Measurements from ENCODE around the gene BANP.
"Not testable (repeated sequence)": the region's sequence is repeated elsewhere in the genome, so short reads cannot be mapped to it uniquely, and the experiment has no call there.

BANP gene

DNA sequence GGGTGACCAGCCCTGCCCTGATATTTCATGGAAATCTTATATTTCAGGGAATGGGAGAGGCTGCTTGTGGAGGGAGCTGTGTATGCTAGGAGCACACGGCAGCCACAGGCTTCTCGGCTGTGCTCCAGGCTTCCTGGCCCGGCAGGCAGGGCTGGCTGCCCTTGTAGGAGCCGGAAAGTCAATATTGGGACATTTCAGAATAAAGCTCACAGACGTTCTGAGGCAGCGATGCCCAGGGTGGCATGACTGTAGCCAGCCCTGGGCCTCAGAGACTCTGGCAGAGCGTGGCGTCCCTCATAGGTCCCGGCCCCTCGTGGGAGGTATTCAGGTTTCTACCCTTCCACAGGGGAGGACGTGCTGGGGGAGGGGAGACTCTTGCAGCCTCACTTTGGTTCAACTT is 65.7 kb downstream of the BANP start:
- no peak for DNase-seq

DNA sequence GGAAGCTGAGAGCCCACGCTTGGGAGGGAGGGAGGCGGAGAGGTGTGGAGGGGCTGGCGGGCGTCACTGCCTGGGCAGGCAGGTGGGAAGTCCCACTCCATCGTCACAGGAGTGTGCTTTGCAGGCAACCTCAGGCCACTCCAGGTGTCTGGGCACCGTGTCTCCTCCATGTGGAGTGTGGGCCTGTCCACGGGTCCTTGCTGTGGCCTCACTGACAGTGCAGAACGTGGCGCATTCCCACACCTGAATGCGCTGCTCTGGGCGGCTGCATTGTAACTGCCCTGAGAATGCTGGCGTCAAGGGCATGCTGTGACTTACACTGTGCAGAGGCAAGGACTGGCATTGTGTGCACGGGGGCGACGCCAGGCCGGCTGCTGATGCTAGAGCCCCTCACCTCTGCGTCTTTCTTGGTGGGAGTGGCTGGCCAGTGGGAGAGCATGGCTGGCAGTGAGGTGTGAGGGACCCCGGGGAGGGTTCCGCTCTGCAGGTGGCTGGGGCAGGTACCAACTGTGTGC is 66.4 kb downstream of the BANP start:
- DNase-seq, result no peak

GRCh38 chr16:88018382-88018781 is 67.1 kb downstream of the BANP start:
- DNase-seq, result not testable (repeated sequence)

GRCh38 chr16:88019041-88019820 is 68.0 kb downstream of the BANP start:
- not testable (repeated sequence) for DNase-seq

- no peak for DNase-seq
Measured at GRCh38 chr16:88019821-88020515, 68.7 kb downstream of the BANP start.

DNA sequence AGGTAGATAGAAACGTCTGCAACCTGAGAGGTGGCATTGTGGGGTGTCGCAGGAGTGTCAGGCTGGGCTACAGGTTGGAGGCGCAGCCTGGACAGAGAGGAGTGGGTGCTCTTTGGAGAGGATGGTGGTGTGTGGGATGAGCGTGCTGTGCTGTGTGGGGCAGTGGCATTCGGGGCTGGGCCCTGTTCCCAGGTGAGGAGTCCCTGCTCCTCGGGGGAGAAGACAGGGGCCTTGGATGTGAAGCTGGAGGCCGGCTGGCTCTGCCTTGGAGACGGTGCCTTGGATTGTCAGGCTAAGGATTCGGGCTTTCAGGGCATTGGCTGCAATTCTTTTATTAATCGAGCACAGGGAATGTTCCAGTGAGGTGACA is 69.3 kb downstream of the BANP start:
- no peak for DNase-seq

GRCh38 chr16:88021041-88021970 is 70.1 kb downstream of the BANP start:
- DNase-seq, result not testable (repeated sequence)

GRCh38 chr16:88022076-88023042 is 71.1 kb downstream of the BANP start:
- DNase-seq, result peak; percentile 12

DNA sequence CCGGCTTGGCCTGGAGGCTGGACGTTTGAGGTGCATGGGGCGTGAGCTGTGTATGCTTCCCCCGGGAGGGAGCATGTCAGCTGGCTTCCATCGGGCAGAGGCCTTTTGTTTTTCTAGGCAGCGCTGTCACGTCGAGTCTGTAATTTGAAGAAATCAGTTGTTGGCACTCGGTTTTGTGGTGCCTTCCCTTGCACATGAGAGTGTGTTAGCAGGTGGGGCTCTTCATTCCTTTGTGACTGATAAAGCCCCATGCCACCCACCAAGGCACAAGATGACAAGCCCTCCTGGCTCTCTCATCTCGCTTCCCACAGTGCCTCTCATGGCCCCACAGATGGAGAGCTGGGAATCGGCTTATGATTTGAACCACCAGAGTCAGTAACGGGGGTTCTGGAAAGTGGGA is 72.1 kb downstream of the BANP start:
- no peak for DNase-seq

DNA sequence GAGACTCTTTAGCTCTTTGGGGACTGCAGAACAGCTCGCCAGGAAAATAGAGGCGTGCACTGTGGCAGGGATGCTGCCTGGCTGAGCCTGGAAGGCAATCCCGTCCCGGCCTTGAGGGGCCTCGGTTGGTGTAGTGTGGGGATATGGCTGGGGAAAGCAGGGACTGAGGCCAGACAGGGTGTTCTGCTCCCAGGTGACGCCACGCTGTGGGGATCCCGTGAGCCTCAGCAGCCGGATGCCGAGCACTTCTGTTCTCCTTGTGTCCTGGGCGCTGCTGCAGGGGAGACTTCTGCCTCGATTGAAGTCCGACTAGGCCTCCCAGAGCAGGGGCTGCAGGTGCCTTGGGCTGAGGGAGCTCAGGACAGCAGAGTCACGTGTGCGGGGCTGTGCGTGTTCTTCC is 72.6 kb downstream of the BANP start:
- DNase-seq, result no peak

- not testable (repeated sequence) for DNase-seq
Measured at GRCh38 chr16:88024491-88025085, 73.4 kb downstream of the BANP start.

GRCh38 chr16:88025086-88025492 is 73.9 kb downstream of the BANP start:
- not testable (repeated sequence) for DNase-seq

DNA sequence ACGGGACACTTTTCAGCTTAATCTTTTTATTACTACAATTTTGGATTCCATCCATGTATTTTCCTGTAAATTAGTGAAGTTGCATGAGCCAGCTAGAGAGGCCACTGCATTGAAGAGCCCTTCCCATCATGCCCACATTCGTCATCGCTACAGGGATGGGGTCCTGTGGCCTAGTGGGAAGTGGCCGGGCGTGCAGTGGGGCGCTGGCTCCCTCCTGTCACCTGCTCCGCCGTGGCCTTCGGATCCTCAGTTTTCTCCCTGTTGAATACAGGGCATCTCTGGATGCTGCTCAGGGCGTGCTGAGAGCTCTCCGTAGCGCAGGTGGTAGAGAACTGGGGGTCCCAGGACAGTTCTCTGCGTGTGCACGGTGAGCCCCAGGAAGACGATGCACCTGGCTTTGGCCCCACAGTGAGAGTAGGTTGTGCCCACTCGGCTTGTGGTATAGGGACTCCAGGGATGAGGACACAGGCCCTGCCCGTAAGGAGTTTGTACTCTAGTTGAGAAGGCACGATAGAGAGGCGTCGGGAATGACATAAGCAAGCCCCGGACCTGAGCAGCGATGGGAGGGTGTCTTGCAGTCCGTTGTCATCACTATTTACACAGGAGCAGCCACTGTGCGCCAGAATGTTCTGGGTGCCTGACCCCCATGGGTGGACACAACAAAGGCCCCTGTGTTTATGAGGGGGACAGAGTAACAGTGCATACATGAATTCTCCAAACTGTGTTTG is 74.8 kb downstream of the BANP start:
- not testable (repeated sequence) for DNase-seq

DNA sequence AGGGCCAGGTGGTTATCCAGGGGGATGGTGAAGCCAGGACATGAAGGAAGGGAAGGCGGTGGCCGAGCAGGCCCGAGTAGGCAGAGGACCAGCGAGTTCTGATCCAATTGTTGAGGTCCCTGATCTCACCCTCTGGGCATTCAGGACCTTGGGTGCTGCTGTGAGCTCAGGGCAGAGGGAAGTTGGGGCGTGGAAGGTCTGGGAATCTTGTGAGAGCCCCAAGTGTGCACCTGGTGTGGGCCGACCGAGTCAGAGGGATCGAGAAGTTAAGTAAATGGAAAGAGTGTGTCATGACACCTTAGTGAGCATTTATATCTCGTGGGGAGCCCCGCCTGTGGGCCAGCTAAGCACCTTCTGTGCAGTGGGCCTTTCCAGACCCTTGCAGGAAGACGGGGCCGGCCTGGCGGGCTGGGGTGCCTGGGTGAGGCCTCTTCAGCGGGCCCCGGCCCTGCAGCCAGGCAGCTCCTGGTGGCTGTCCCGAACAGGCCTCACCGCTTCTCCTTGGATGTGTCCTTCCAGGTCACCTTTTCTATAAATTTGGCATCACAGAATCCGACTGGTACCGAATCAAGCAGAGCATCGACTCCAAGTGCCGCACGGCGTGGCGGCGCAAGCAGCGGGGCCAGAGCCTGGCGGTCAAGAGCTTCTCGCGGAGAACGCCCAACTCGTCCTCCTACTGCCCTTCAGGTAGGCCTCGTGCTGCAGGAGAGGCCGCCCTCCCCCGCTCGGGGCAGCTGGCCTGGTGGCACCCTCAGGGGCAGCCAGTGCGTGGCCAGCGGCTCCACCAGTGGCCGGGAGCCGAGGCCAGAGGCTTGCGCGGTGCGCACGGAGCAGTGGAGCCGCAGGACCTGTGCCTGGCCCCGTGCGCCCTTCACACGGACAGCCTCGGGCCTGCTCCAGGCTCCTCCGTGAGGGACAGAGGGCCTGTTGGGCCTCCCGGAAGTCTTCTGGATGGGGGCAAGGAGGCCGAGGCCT is 76.0 kb downstream of the BANP start:
- DNase-seq, result no peak

GRCh38 chr16:88028177-88028930 is 77.1 kb downstream of the BANP start:
- not testable (repeated sequence) for DNase-seq

- DNase-seq, result no peak
Measured at GRCh38 chr16:88030498-88030897, 79.3 kb downstream of the BANP start.

DNA sequence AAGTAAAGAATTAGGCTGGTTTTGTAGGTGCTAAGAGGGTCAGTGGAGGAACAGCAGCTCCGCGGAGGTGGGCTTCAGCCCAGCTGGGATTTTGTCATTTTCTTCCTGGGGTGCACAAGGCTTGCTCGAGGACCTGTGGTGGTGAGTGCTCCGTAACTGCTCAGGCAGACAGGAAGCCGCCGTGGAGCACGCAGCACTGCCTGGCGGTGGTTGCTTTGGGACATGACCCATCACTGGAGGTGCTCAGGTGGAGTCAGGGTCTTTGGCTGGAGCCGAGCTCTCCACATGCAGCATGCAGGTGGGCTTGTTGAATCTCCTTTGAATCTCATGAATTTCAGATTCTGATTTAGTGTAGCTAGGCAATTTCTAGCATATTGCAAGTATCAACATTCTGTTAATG is 79.7 kb downstream of the BANP start:
- DNase-seq, result not testable (repeated sequence)

DNA sequence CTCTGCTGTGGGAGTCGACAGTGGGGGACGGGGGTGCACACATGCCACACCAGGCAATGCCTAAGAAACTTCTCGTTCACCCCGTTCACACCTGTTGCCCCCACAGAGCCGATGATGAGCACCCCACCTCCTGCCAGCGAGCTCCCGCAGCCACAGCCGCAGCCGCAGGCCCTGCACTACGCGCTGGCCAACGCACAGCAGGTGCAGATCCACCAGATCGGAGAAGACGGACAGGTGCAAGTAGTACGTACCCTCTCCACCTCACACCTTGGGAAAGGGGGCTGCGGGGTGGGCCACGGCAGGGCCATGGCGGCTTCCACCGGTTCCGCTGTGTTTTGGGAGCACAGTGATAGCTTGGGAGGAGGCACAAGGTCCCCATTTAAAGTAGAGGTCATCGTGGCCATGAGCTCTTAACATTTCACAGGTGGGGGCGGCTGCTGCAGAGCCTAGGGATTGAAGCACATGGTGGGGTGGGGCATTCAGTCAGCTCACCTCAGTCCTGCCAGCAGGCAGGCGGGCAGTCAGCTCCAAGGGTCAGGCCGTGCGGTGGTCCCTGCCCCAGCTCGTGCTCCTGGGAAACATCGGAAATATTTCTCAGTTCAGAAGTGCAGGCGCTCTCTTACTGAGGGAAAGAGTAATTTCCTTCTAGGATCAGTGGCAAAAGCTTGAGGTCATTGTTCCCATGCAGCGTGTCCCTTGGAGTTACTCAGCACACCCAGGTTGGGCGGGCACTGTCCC is 81.9 kb downstream of the BANP start:
- DNase-seq, result not testable (repeated sequence)
